Endodermal cell (in vitro differentiated cells): ENCODE measurements around the gene PPP2R1A. TPM values are rescaled to one million over a fixed set of nuclear protein-coding genes. Genes with fewer than 3 reads are reported as not detected.

ENCODE experiments used
- DNase-seq: peaks from one replicate; pipeline ENCODE4 v3.0.0-alpha.2; 2017
- H3K27ac ChIP-seq: 2 replicates; pipeline ENCODE4 v1.5.1; 2013; ENCODE audit warnings: mild to moderate bottlenecking, low read depth, low read length, moderate library complexity
- H3K27me3 ChIP-seq: 2 replicates; pipeline ENCODE4 v1.6.1; 2013; ENCODE audit warnings: mild to moderate bottlenecking, low read length, moderate library complexity; ENCODE audit not compliant: insufficient read depth, control insufficient read depth, poor library complexity, severe bottlenecking
- H3K36me3 ChIP-seq: 2 replicates; pipeline ENCODE4 v1.7.0; 2013; ENCODE audit warnings: mild to moderate bottlenecking, low read length, moderate library complexity; ENCODE audit not compliant: control insufficient read depth, insufficient read depth
- H3K4me1 ChIP-seq: one replicate; pipeline ENCODE4 v1.7.0; 2013; ENCODE audit warnings: low read length; ENCODE audit not compliant: control insufficient read depth, insufficient read depth
- H3K4me3 ChIP-seq: 2 replicates; pipeline ENCODE4 v1.5.1; 2013; ENCODE audit warnings: mild to moderate bottlenecking, low read length, moderate library complexity
- H3K9ac ChIP-seq: 2 replicates; pipeline ENCODE4 v1.6.1; 2013; ENCODE audit warnings: mild to moderate bottlenecking, low read length, moderate library complexity; ENCODE audit not compliant: poor library complexity, severe bottlenecking; ENCODE audit errors: extremely low read depth
- H3K9me3 ChIP-seq: 2 replicates; pipeline ENCODE4 v1.6.1; 2013; ENCODE audit warnings: mild to moderate bottlenecking, low read length, moderate library complexity; ENCODE audit not compliant: control insufficient read depth
- H3K27ac Mint-ChIP-seq: 2 replicates; pipeline ENCODE4 v1.8.0; 2020; ENCODE audit warnings: mixed read lengths
- H3K27me3 Mint-ChIP-seq: 2 replicates; pipeline ENCODE4 v1.8.0; 2021; ENCODE audit warnings: mild to moderate bottlenecking, mixed read lengths; ENCODE audit not compliant: insufficient read depth
- H3K36me3 Mint-ChIP-seq: 2 replicates; pipeline ENCODE4 v1.8.0; 2020; ENCODE audit warnings: low read depth, mixed read lengths
- H3K4me1 Mint-ChIP-seq: 2 replicates; pipeline ENCODE4 v1.8.0; 2020; ENCODE audit warnings: mixed read lengths
- H3K4me3 Mint-ChIP-seq: 2 replicates; pipeline ENCODE4 v1.8.0; 2020; ENCODE audit warnings: mild to moderate bottlenecking, moderate library complexity, mixed read lengths
- H3K9me3 Mint-ChIP-seq: 2 replicates; pipeline ENCODE4 v1.8.0; 2020; ENCODE audit warnings: mild to moderate bottlenecking, mixed read lengths
- CTCF ChIP-seq: fragments of 200-600 bp; sonication (generic); conservative IDR thresholded peaks from 2 replicates; pipeline ENCODE4 v1.5.0; 2021; ENCODE audit warnings: antibody characterized with exemption, mild to moderate bottlenecking
- WGBS, 2 experiments: methylation state at CpG; one replicate each; pipeline versions ENCODE4 v1.1.5 to v1.1.7; 2013; ENCODE audit warnings: missing lambda C conversion rate in 2 of 2, mixed read lengths in 1 of 2; ENCODE audit not compliant: insufficient coverage in 1 of 2, insufficient read length in 1 of 2; 5-methylcytosine and 5-hydroxymethylcytosine counted together
- total RNA-seq, 2 donors: library from RNA; stranded (reverse); fragmentation: NEBNext Ultra II Directional in 1 of 2; extraction: Animal tissue kit (Norgen Biotek cat#: 25700) in 1 of 2; gene quantifications; 2 replicates in 1 of 2; 3 replicates in 1 of 2; pipeline ENCODE4 v1.2.1, GENCODE V29; 2021

The PPP2R1A gene
- total RNA-seq, 2 donors from 2014 or later: 345 to 348 TPM

- H3K36me3 ChIP-seq: peaks cover 64% of the 10 kb centered on the region
- H3K4me3 ChIP-seq: no peak overlapping the region
- no peak overlapping the region for H3K9ac ChIP-seq
- H3K9me3 ChIP-seq: no peaks in the 10 kb centered on the region
- no peak for TF ChIP-seq CTCF
- Mint-ChIP-seq H3K27ac (no peak overlapping the region), H3K36me3 (peaks cover 88% of the 10 kb centered on the region), H3K9me3 (no peaks in the 10 kb centered on the region), H3K27me3 (no peaks in the 10 kb centered on the region), H3K4me1 (peaks cover 3% of the 10 kb centered on the region), H3K4me3 (no peak overlapping the region)
- H3K27ac ChIP-seq: no peak overlapping the region
- no peaks in the 10 kb centered on the region for H3K27me3 ChIP-seq
- no peaks in the 10 kb centered on the region for H3K4me1 ChIP-seq
- 71 to 89% methylated on average over 1 to 4 of the region's 4 CpGs for WGBS, 2 experiments
- DNase-seq: no peak
These were observed 36.8 kb downstream of the PPP2R1A start for GRCh38 chr19:52226652-52227051.

GRCh38 chr19:52227196-52227940, 37.5 kb downstream of the PPP2R1A start:
- Mint-ChIP-seq H3K4me1 (peaks cover 3% of the 10 kb centered on the region), H3K27ac (no peak overlapping the region)

GRCh38 chr19:52227980-52228379, 38.1 kb downstream of the PPP2R1A start:
- TF ChIP-seq CTCF: no peak
- H3K4me1 Mint-ChIP-seq: peaks cover 3% of the 10 kb centered on the region
- H3K27ac ChIP-seq: no peak overlapping the region
- no peaks in the 10 kb centered on the region for H3K27me3 Mint-ChIP-seq
- no peaks in the 10 kb centered on the region for H3K27me3 ChIP-seq
- no peaks in the 10 kb centered on the region for H3K4me1 ChIP-seq
- H3K9ac ChIP-seq: no peak overlapping the region
- no peaks in the 10 kb centered on the region for H3K9me3 ChIP-seq
- peak; percentile 20 for DNase-seq
- no peak overlapping the region for H3K4me3 ChIP-seq
- WGBS, 2 experiments: 94 to 96% methylated on average over 4 to 5 of the region's 5 CpGs
- no peaks in the 10 kb centered on the region for H3K9me3 Mint-ChIP-seq
- H3K27ac Mint-ChIP-seq: no peak overlapping the region
- no peak overlapping the region for H3K4me3 Mint-ChIP-seq
- peaks cover 75% of the 10 kb centered on the region for H3K36me3 Mint-ChIP-seq
- peaks cover 55% of the 10 kb centered on the region for H3K36me3 ChIP-seq

More at GRCh38 chr19:52227196-52227940, 37.5 kb downstream of the PPP2R1A start:
- Histone ChIP-seq H3K36me3 (peaks cover 61% of the 10 kb centered on the region), H3K27ac (no peak overlapping the region), H3K4me3 (no peak overlapping the region), H3K9ac (no peak overlapping the region), H3K4me1 (no peaks in the 10 kb centered on the region), H3K9me3 (no peaks in the 10 kb centered on the region), H3K27me3 (no peaks in the 10 kb centered on the region)
- TF ChIP-seq CTCF: no peak
- no peak overlapping the region for H3K4me3 Mint-ChIP-seq
- H3K36me3 Mint-ChIP-seq: peaks cover 81% of the 10 kb centered on the region
- peak; percentile 37 for DNase-seq
- H3K9me3 Mint-ChIP-seq: no peaks in the 10 kb centered on the region
- H3K27me3 Mint-ChIP-seq: no peaks in the 10 kb centered on the region
- WGBS, 2 experiments: 92 to 95% methylated on average over 8 to 10 of the region's 10 CpGs
